Type B pancreatic cell (in vitro differentiated cells): ENCODE data around the gene OR7A5. TPM values are rescaled to one million over a fixed set of nuclear protein-coding genes. Genes with fewer than 3 reads are reported as not detected.
A peak's percentile ranks its signal among the peaks of the same experiment; 100 is the strongest.
"Not testable (repeated sequence)": the region's sequence is repeated elsewhere in the genome, so short reads cannot be mapped to it uniquely, and the experiment has no call there.

Experiments used
- DNase-seq: peaks from one replicate; pipeline ENCODE4 v3.0.0; 2021; ENCODE audit warnings: mixed read lengths; ENCODE audit not compliant: unreplicated experiment; ENCODE audit errors: extremely low spot score
- H3K27ac Mint-ChIP-seq: 2 replicates; pipeline ENCODE4 v1.8.0; 2021; ENCODE audit warnings: mild to moderate bottlenecking, mixed read lengths
- H3K27me3 Mint-ChIP-seq: 2 replicates; pipeline ENCODE4 v1.8.0; 2021; ENCODE audit warnings: mixed read lengths
- H3K36me3 Mint-ChIP-seq: 2 replicates; pipeline ENCODE4 v1.8.0; 2021; ENCODE audit warnings: mixed read lengths
- H3K4me1 Mint-ChIP-seq: one replicate; pipeline ENCODE4 v1.8.0; 2021; ENCODE audit warnings: mixed read lengths; ENCODE audit not compliant: unreplicated experiment
- H3K4me3 Mint-ChIP-seq: 2 replicates; pipeline ENCODE4 v1.8.0; 2021; ENCODE audit warnings: mild to moderate bottlenecking, mixed read lengths
- H3K9me3 Mint-ChIP-seq: 2 replicates; pipeline ENCODE4 v1.8.0; 2021; ENCODE audit warnings: mixed read lengths
- total RNA-seq: library from RNA; stranded (reverse); gene quantifications from 2 replicates; pipeline ENCODE4 v1.2.1, GENCODE V29; 2021; ENCODE audit warnings: low replicate concordance
- TF ChIP-seq, protein P1 (sequence below): fragments of 200-600 bp; sonication (generic); conservative IDR thresholded peaks from 2 replicates; pipeline ENCODE4 v1.5.0; 2021; ENCODE audit warnings: antibody characterized with exemption, mild to moderate bottlenecking

OR7A5 gene
- total RNA-seq, 1 donor from 2014 or later: not detected

DNA sequence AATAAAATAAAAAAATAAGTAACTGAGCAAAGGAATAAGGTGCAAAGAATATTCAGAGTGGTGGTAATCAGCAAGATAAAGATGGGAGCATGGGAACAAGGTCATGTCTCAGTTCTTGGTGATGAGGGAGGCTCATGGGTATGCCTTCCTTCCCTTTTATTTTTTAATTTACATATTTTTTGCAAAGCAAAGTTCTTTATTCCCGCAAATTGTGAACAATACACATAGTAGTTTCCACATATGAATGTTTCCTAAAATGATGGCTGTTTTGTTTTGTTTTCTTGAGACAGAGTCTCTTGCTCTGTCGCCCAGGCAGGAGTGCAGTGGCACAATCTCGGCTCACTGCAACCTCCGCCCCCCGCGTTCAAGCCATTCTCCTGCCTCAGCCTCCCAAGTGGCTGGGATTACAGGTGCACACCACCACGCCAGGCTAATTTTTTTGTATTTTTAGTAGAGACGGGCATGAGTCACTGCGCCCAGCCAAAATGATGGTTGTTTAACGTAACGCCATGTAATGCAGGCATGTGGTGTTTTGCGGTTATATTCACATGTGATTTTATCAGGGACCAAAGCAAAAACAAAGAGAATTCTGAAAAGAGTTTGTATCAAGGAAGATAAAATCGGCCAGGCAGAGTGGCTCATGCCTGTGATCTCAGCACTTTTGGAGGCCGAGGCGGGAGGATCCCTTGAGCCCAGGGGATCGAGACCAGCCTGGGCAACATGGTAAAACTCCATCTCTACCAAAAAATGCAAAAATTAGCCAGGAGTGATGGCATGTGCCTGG lies 52.2 kb downstream of the OR7A5 start:
- DNase-seq: no peak
- H3K36me3 Mint-ChIP-seq: no peaks in the 10 kb centered on the region
- H3K27me3 Mint-ChIP-seq: peaks cover 3% of the 10 kb centered on the region
- TF ChIP-seq, protein P1, sequence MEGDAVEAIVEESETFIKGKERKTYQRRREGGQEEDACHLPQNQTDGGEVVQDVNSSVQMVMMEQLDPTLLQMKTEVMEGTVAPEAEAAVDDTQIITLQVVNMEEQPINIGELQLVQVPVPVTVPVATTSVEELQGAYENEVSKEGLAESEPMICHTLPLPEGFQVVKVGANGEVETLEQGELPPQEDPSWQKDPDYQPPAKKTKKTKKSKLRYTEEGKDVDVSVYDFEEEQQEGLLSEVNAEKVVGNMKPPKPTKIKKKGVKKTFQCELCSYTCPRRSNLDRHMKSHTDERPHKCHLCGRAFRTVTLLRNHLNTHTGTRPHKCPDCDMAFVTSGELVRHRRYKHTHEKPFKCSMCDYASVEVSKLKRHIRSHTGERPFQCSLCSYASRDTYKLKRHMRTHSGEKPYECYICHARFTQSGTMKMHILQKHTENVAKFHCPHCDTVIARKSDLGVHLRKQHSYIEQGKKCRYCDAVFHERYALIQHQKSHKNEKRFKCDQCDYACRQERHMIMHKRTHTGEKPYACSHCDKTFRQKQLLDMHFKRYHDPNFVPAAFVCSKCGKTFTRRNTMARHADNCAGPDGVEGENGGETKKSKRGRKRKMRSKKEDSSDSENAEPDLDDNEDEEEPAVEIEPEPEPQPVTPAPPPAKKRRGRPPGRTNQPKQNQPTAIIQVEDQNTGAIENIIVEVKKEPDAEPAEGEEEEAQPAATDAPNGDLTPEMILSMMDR: no peak
- H3K4me3 Mint-ChIP-seq: no peak overlapping the region
- no peaks in the 10 kb centered on the region for H3K4me1 Mint-ChIP-seq
- H3K27ac Mint-ChIP-seq: no peak overlapping the region
- no peaks in the 10 kb centered on the region for H3K9me3 Mint-ChIP-seq

DNA sequence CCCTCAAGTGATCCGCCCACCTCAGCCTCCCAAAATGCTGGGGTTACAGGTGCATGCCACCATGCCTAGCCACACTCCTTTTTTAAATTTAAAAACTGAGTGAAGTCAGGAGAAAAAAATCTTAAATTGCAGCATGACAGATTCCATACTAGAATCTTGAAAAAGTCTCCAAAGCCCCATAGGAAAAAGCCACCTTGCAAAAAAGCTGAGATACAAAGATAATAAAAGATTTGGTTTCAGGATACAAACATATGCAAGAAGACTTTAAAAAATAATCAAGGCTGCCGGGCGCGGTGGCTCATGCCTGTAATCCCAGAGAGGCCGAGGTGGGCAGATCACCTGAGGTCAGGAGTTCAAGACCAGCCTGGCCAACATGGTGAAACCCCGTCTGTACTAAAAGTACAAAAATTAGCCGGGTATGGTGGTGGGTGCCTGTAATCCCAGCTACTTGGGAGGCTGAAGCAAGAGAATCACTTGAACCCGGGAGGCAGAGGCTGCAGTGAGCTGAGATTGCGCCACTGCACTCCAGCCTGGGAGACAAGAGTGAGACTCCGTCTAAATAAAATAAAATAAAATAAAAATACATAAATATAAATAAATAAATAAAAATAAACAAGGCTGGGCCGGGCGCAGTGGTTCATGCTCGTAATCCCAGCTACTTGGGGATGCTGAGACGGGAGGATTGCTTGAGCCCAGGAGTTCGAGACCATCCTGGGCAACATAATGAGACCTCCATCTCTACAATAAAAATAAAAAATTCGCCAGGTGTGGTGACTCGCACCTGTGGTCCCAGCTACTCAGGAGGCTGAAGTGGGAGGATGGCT lies 53.1 kb downstream of the OR7A5 start:
- not testable (repeated sequence) for H3K4me3 Mint-ChIP-seq, H3K27ac Mint-ChIP-seq, H3K36me3 Mint-ChIP-seq, H3K9me3 Mint-ChIP-seq, H3K4me1 Mint-ChIP-seq, DNase-seq, H3K27me3 Mint-ChIP-seq

DNA sequence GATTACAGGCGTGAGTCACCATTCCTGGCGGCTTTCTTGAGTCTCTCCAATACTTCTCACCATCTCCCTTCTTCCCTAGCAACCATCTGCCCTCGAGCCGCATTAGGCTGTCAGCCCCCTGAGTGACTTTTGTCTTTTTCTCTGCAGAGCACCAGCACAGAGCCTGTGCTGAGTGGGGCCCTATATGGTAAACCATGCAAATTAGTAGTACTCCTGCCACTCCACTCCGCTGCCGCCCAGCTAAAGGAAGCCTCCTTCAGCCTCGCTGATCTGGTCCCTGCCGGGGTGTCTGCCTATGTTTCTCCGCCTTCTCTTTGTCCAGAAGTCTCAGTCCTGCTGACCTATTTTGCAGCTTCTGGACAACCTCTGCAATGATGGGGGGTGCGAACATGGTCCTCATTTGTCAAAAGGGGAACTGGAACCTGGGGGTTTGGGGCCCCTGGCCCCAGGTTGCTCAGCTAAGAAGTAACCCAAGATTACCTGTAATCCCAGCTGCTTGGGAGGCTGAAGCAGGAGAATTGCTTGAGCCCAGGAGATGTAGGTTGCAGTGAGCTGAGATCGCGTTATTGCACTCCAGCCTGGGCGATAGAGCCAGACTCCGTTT lies 54.3 kb downstream of the OR7A5 start:
- not testable (repeated sequence) for H3K27ac Mint-ChIP-seq, H3K27me3 Mint-ChIP-seq, H3K4me1 Mint-ChIP-seq, H3K9me3 Mint-ChIP-seq, H3K36me3 Mint-ChIP-seq, H3K4me3 Mint-ChIP-seq
- DNase-seq: peak; percentile 27

DNA sequence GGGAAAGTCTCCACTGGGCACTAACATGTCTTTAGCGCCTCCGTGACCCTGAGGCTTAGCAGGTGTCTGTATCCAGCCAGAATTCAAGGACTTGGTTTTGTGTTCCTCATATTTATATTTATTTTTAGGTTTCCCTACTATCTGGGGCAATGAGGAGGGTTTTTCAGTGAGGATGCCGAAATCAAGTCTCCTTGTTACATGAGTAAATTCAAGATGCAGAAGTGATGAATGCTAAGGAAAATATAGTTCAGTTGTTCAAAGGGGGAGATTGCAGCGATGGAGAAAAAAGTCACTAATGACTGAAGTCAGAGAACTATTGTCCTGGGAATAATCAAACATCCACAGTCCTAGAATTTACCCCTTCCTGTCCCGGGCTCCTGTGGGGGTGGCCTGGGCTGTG lies 55.8 kb downstream of the OR7A5 start:
- Mint-ChIP-seq H3K27me3 (peaks cover 6% of the 10 kb centered on the region), H3K9me3 (no peaks in the 10 kb centered on the region), H3K4me3 (no peak overlapping the region), H3K36me3 (no peaks in the 10 kb centered on the region), H3K4me1 (no peaks in the 10 kb centered on the region), H3K27ac (no peak overlapping the region)
- TF ChIP-seq, protein P1: no peak
- no peak for DNase-seq

DNA sequence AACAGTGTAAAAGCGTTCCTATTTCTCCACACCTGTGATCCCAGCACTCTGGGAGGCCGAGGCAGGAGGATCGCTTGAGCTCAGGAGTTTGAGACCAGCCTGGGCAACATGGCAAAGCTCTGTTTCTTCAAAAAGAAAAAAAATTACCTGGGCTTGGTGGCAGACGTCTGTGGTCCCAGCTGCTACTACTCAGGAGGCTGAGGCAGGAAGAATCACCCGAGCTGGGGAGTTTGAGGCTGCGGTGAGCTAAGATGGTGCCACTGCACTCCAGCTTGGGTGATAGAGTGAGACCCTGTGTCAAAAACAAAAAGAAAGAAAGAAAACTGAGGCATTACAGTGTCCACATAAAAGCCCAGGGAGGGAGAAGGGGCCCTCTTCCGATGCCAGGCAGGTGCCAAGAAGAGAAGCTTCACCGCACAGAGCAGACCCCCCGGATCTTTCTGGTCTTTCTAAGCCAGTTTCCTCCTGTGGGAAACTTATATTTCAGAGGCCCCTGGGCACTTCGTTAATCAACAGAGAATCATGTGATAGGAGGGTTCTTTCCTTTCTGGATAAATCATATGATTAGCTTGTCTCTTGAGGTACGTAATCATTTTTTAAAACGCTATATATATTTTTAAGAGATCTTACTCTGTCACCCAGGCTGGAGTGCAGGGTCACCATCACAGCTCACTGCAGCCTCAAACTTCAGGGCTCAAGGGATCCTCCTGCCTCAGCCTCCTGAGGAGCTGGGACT lies 56.7 kb downstream of the OR7A5 start, which contains the start of gene ADGRE2:
Gene ADGRE2, minus strand, starts transcription at position 451 of the 736 bp plus-strand sequence. CDS start 1,804 bp downstream, outside the sequence.
- not testable (repeated sequence) for H3K4me3 Mint-ChIP-seq, DNase-seq, H3K36me3 Mint-ChIP-seq, H3K27me3 Mint-ChIP-seq, H3K4me1 Mint-ChIP-seq, H3K9me3 Mint-ChIP-seq
- H3K27ac Mint-ChIP-seq: peak within 1 kb of the TSS; percentile 86

DNA sequence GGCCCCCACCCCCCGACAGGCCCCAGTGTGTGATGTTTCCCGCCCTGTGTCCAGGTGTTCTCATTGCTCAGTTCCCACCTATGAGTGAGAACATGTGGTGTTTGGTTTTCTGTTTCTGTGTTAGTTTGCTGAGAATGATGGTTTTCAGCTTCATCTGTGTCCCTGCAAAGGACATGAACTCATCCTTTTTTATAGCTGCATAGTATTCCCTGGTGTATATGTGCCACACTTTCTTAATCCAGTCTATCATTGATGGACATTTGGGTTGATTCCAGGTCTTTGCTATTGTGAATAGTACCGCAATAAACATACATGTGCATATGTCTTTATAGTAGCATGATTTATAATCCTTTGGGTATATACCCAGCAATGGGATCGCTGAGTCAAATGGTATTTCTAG lies 57.3 kb downstream of the OR7A5 start:
- H3K36me3 Mint-ChIP-seq, H3K4me3 Mint-ChIP-seq, H3K27me3 Mint-ChIP-seq, H3K4me1 Mint-ChIP-seq, H3K9me3 Mint-ChIP-seq, DNase-seq: not testable (repeated sequence)
- H3K27ac Mint-ChIP-seq: peak overlapping the region; percentile 86

Other genes with a start within 250 kb of the OR7A5 start
- gene ADGRE3, start 160.3 kb downstream of the OR7A5 start, total RNA-seq: not detected in 2 replicates
- 11.1 and 22.5 TPM in 2 replicates for gene ZNF333, start 145.1 kb downstream of the OR7A5 start, total RNA-seq
- 1.1 and 10.3 TPM in 2 replicates for gene ADGRE2, start 56.6 kb downstream of the OR7A5 start, total RNA-seq
- not detected in 2 replicates for gene OR7C1, start within 50 bp of the OR7A5 start, total RNA-seq
- not detected in 2 replicates for gene OR7A10, start 13.7 kb upstream of the OR7A5 start, total RNA-seq
- not detected in 2 replicates for gene OR7A17, start 50.9 kb upstream of the OR7A5 start, total RNA-seq
- not detected in 2 replicates for gene OR7C2, start 106.3 kb upstream of the OR7A5 start, total RNA-seq
- gene SLC1A6, start 144.7 kb upstream of the OR7A5 start, total RNA-seq: 6.4 and 15.2 TPM in 2 replicates
- gene CASP14, start 214.3 kb upstream of the OR7A5 start, total RNA-seq: not detected in 2 replicates
- not detected in 2 replicates for gene OR1I1, start 247.0 kb upstream of the OR7A5 start, total RNA-seq